ENCODE data around the gene CHDH. TPM values are rescaled to one million over a fixed set of nuclear protein-coding genes. Genes with fewer than 3 reads are reported as not detected.

CHDH gene
- total and polyA plus RNA-seq, 2 experiments from 2014 or later: 2.3 to 6.6 TPM

DNA sequence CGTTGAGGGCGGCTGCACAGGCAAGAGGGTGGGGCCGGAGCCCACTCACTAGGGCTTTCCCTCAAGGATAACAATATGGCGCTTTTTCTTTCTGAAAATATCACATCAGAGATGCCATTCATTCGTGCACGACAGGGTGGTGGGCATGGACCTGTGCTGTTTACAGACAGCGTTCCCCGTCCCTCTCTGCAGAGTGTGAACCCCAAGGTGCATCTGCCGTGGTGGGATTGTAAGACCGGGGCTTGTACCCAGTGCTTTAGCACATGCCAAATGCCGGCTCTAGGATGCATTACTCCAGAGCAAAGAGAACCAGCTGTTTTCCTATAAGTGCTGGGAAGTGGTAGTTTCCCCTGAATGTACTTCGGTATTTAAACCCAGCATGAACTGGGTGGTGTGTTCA, 37.0 kb downstream of the CHDH start:
- H3K79me2 ChIP-seq (replicated peaks; ENCODE audit: insufficient read depth): no peaks in the 10 kb centered on the region

More for the DNA sequence above, 37.0 kb downstream of the CHDH start:
- peaks cover 4% of the 10 kb centered on the region for H3K27me3 Mint-ChIP-seq (ENCODE audit: insufficient read depth, low read depth, poor library complexity)
- H3K27ac ChIP-seq (ENCODE audit: low read depth): no peak overlapping the region
- H3K4me1 ChIP-seq (ENCODE audit: insufficient read depth): no peaks in the 10 kb centered on the region
- DNase-seq (ENCODE audit: low spot score) (no peak), ATAC-seq (no peak)
- H3K36me3 ChIP-seq (ENCODE audit: insufficient read depth): no peaks in the 10 kb centered on the region
- H3K27ac Mint-ChIP-seq: no peak overlapping the region
- TF ChIP-seq POLR2AphosphoS5 (IDR thresholded peaks at IDR 0.05; ENCODE audit: low read depth): no peak
- TF ChIP-seq ETS1 (IDR thresholded peaks at IDR 0.05): no peak
- TF ChIP-seq ZNF114 (CRISPR knock-in tag; IDR thresholded peaks at IDR 0.05): no peak
- TF ChIP-seq, protein P1, sequence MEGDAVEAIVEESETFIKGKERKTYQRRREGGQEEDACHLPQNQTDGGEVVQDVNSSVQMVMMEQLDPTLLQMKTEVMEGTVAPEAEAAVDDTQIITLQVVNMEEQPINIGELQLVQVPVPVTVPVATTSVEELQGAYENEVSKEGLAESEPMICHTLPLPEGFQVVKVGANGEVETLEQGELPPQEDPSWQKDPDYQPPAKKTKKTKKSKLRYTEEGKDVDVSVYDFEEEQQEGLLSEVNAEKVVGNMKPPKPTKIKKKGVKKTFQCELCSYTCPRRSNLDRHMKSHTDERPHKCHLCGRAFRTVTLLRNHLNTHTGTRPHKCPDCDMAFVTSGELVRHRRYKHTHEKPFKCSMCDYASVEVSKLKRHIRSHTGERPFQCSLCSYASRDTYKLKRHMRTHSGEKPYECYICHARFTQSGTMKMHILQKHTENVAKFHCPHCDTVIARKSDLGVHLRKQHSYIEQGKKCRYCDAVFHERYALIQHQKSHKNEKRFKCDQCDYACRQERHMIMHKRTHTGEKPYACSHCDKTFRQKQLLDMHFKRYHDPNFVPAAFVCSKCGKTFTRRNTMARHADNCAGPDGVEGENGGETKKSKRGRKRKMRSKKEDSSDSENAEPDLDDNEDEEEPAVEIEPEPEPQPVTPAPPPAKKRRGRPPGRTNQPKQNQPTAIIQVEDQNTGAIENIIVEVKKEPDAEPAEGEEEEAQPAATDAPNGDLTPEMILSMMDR (conservative IDR thresholded peaks at IDR 0.05; ENCODE audit: low read depth in 2 of 2): no peak
- TF ChIP-seq STAT1 (IDR thresholded peaks at IDR 0.05; ENCODE audit: unreplicated experiment): no peak
- TF ChIP-seq NANOG (IDR thresholded peaks at IDR 0.05; ENCODE audit: borderline replicate concordance): no peak
- TF ChIP-seq, protein P2, sequence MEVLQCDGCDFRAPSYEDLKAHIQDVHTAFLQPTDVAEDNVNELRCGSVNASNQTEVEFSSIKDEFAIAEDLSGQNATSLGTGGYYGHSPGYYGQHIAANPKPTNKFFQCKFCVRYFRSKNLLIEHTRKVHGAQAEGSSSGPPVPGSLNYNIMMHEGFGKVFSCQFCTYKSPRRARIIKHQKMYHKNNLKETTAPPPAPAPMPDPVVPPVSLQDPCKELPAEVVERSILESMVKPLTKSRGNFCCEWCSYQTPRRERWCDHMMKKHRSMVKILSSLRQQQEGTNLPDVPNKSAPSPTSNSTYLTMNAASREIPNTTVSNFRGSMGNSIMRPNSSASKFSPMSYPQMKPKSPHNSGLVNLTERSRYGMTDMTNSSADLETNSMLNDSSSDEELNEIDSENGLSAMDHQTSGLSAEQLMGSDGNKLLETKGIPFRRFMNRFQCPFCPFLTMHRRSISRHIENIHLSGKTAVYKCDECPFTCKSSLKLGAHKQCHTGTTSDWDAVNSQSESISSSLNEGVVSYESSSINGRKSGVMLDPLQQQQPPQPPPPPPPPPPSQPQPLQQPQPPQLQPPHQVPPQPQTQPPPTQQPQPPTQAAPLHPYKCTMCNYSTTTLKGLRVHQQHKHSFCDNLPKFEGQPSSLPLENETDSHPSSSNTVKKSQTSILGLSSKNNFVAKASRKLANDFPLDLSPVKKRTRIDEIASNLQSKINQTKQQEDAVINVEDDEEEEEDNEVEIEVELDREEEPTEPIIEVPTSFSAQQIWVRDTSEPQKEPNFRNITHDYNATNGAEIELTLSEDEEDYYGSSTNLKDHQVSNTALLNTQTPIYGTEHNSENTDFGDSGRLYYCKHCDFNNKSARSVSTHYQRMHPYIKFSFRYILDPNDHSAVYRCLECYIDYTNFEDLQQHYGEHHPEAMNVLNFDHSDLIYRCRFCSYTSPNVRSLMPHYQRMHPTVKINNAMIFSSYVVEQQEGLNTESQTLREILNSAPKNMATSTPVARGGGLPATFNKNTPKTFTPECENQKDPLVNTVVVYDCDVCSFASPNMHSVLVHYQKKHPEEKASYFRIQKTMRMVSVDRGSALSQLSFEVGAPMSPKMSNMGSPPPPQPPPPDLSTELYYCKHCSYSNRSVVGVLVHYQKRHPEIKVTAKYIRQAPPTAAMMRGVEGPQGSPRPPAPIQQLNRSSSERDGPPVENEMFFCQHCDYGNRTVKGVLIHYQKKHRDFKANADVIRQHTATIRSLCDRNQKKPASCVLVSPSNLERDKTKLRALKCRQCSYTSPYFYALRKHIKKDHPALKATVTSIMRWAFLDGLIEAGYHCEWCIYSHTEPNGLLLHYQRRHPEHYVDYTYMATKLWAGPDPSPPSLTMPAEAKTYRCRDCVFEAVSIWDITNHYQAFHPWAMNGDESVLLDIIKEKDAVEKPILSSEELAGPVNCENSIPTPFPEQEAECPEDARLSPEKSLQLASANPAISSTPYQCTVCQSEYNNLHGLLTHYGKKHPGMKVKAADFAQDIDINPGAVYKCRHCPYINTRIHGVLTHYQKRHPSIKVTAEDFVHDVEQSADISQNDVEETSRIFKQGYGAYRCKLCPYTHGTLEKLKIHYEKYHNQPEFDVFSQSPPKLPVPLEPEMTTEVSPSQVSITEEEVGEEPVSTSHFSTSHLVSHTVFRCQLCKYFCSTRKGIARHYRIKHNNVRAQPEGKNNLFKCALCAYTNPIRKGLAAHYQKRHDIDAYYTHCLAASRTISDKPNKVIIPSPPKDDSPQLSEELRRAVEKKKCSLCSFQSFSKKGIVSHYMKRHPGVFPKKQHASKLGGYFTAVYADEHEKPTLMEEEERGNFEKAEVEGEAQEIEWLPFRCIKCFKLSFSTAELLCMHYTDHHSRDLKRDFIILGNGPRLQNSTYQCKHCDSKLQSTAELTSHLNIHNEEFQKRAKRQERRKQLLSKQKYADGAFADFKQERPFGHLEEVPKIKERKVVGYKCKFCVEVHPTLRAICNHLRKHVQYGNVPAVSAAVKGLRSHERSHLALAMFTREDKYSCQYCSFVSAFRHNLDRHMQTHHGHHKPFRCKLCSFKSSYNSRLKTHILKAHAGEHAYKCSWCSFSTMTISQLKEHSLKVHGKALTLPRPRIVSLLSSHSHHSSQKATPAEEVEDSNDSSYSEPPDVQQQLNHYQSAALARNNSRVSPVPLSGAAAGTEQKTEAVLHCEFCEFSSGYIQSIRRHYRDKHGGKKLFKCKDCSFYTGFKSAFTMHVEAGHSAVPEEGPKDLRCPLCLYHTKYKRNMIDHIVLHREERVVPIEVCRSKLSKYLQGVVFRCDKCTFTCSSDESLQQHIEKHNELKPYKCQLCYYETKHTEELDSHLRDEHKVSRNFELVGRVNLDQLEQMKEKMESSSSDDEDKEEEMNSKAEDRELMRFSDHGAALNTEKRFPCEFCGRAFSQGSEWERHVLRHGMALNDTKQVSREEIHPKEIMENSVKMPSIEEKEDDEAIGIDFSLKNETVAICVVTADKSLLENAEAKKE (CRISPR knock-in tag; IDR thresholded peaks at IDR 0.05): no peak
- peaks cover 10% of the 10 kb centered on the region for H3K4me1 Mint-ChIP-seq
- no peaks in the 10 kb centered on the region for H4K20me1 ChIP-seq (replicated peaks; ENCODE audit: insufficient read depth)
- H3K9me3 Mint-ChIP-seq: no peaks in the 10 kb centered on the region
- H3K4me3 Mint-ChIP-seq: no peak overlapping the region
- H3K9me2 ChIP-seq (ENCODE audit: insufficient read depth): no peaks in the 10 kb centered on the region
- H3K4me3 ChIP-seq: no peak overlapping the region
- H3K27me3 ChIP-seq (ENCODE audit: insufficient read depth): no peaks in the 10 kb centered on the region
- no peaks in the 10 kb centered on the region for H3K36me3 Mint-ChIP-seq (ENCODE audit: low read depth)
- no peaks in the 10 kb centered on the region for H3F3A ChIP-seq (replicated peaks; ENCODE audit: low read depth)
- H3K4me2 ChIP-seq: no peak overlapping the region
- H2AFZ ChIP-seq: no peak overlapping the region
